ENCODE measurements around the gene AIRE.

The AIRE gene

DNA sequence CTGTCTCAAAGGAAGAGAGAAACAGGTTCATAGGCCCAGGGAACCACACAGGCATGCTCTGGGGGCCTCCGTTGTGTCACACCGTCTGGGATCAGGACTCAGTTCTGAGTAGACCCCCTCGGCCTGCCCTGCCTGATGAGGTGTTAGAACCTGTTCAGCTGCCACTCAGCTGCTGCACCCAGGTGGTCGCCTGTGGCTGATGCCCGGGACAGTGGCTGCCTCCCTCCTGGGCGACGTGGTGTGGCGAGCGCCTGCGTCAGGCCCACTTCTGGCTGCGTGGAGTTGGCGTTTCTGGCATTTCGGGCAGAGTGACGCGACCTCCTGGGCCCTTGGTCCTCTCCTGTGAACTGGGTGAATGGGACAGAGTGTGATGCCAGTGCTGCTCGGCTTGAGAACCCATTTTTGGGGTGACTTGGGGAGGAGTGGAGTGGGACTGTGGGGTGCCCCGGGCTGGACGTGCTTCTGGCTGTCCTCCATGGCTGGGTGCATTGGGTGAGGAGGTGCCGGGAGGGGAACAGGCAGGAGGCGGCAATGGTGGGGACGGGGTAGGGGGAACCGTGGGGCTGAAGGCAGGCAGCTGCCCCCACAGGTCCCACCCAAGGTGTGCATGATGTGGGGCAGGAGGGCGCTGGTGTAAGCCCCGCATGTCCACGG is 42.7 kb downstream of the AIRE start:
- H3K36me3 ChIP-seq (ENCODE audit: low read length): no peaks in the 10 kb centered on the region
- no peaks in the 10 kb centered on the region for H3F3A ChIP-seq (ENCODE audit: insufficient read depth)
- H3K9me3 ChIP-seq (ENCODE audit: insufficient read depth, low read length): no peaks in the 10 kb centered on the region
- no peaks in the 10 kb centered on the region for H4K20me1 ChIP-seq (ENCODE audit: low read depth, low read length)
- H3K9me2 ChIP-seq (replicated peaks; ENCODE audit: insufficient read depth, low read length): no peaks in the 10 kb centered on the region
- no peak overlapping the region for H3K27ac ChIP-seq (ENCODE audit: low read depth, low read length)
- no peak overlapping the region for H3K4me3 ChIP-seq (ENCODE audit: insufficient read depth, low read length, poor library complexity, severe bottlenecking)
- no peaks in the 10 kb centered on the region for H3K79me2 ChIP-seq (ENCODE audit: insufficient read depth, low read length)
- H2AFZ ChIP-seq (ENCODE audit: low read depth, low read length, severe bottlenecking): no peak overlapping the region
- no peak for TF ChIP-seq EZH2phosphoT487 (conservative IDR thresholded peaks at IDR 0.05; ENCODE audit: low read length)
- TF ChIP-seq, protein P1, sequence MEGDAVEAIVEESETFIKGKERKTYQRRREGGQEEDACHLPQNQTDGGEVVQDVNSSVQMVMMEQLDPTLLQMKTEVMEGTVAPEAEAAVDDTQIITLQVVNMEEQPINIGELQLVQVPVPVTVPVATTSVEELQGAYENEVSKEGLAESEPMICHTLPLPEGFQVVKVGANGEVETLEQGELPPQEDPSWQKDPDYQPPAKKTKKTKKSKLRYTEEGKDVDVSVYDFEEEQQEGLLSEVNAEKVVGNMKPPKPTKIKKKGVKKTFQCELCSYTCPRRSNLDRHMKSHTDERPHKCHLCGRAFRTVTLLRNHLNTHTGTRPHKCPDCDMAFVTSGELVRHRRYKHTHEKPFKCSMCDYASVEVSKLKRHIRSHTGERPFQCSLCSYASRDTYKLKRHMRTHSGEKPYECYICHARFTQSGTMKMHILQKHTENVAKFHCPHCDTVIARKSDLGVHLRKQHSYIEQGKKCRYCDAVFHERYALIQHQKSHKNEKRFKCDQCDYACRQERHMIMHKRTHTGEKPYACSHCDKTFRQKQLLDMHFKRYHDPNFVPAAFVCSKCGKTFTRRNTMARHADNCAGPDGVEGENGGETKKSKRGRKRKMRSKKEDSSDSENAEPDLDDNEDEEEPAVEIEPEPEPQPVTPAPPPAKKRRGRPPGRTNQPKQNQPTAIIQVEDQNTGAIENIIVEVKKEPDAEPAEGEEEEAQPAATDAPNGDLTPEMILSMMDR (IDR thresholded peaks at IDR 0.05; ENCODE audit: insufficient read depth, low read length, poor library complexity, severe bottlenecking): no peak
- H3K9ac ChIP-seq (ENCODE audit: low read length): no peak overlapping the region
- H3K4me2 ChIP-seq (ENCODE audit: low read depth, low read length, poor library complexity, severe bottlenecking): no peak overlapping the region
- no peaks in the 10 kb centered on the region for H3K27me3 ChIP-seq (ENCODE audit: low read length)

DNA sequence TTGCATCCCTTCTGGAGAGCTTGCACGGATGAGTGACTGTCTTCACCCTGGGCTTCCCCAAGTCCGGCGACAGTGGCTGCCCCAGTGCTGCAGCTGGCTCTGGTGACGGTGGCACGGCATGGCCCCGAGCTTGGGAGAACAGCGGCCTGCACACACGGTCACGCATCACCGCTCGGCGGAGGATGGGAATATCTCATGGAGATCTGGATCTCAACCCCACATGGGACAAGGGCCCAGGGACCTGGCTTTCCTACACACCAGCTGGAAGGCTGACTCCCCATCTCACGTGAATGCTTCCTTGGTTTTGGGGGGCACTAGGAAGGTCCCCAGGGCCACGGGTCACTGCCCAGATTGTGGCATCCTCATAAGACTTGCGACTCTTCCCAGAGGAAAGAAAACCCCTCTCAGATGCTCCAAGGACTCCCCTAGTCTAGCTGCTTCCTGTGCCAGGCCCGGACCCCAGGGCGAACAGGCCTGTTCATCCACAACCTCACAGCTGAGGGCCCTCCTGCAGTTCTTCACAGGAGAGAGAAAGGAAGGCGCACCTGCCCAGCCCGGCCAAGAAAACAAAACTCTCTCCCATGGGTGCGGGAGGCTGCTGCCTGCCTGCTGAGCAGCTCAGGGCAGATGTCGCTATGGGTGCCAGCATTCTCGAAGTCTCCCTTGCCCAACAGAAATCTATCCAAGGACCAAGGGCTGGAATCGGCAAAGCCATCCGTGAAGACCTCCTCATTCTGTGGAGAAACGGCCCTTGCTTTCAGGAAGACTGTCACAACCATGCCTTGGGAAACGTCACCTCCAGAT is 43.6 kb downstream of the AIRE start:
- no peaks in the 10 kb centered on the region for H3K9me2 ChIP-seq (replicated peaks; ENCODE audit: insufficient read depth, low read length)
- H3K79me2 ChIP-seq (ENCODE audit: insufficient read depth, low read length): no peaks in the 10 kb centered on the region
- H3F3A ChIP-seq (ENCODE audit: insufficient read depth): no peaks in the 10 kb centered on the region
- no peak overlapping the region for H3K27ac ChIP-seq (ENCODE audit: low read depth, low read length)
- no peaks in the 10 kb centered on the region for H3K9me3 ChIP-seq (ENCODE audit: insufficient read depth, low read length)
- H3K4me3 ChIP-seq (ENCODE audit: insufficient read depth, low read length, poor library complexity, severe bottlenecking): no peak overlapping the region
- no peaks in the 10 kb centered on the region for H3K27me3 ChIP-seq (ENCODE audit: low read length)
- no peak overlapping the region for H3K9ac ChIP-seq (ENCODE audit: low read length)
- no peaks in the 10 kb centered on the region for H4K20me1 ChIP-seq (ENCODE audit: low read depth, low read length)
- TF ChIP-seq EZH2phosphoT487 (conservative IDR thresholded peaks at IDR 0.05; ENCODE audit: low read length): no peak
- TF ChIP-seq, protein P1 (IDR thresholded peaks at IDR 0.05; ENCODE audit: insufficient read depth, low read length, poor library complexity, severe bottlenecking): no peak
- no peak overlapping the region for H2AFZ ChIP-seq (ENCODE audit: low read depth, low read length, severe bottlenecking)
- no peak overlapping the region for H3K4me2 ChIP-seq (ENCODE audit: low read depth, low read length, poor library complexity, severe bottlenecking)
- H3K36me3 ChIP-seq (ENCODE audit: low read length): no peaks in the 10 kb centered on the region

DNA sequence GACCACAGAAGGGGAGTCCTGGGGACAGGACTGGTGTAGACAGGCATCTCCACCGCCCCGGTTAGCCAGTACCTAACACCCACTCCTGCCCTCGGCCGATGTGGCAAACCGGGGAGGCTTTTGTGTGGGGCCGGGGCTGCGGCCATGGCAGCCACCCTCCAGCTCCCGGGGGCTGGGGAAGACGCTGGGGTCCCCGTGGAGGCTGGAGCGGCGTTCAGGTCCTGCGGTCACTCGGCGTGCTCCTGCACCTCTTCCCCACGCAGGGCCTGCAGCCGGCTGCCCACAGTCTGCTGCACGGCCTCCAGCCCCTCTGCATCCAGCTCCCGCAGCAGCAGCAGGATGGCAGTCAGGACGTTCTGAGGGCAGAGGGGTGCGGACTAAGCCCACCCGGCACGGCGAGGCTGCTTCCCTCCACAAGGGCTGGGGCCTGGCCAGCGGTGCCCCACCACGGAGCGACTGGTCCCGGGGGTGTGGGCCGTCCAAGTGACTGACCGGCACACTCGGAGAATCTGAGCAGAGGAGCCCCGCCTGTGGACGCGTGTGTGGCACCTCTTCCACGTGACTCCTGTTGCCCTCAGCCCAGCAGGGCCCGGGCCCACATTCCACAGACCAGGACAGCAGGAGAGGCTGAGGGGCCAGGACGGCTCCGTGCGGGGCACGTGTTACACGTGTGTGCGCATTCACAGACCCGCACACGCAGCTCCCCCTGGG is 44.5 kb downstream of the AIRE start:
- no peak for TF ChIP-seq EZH2phosphoT487 (conservative IDR thresholded peaks at IDR 0.05; ENCODE audit: low read length)
- TF ChIP-seq, protein P1 (IDR thresholded peaks at IDR 0.05; ENCODE audit: insufficient read depth, low read length, poor library complexity, severe bottlenecking): no peak
- H3K27ac ChIP-seq (ENCODE audit: low read depth, low read length): no peak overlapping the region

More for the DNA sequence above, 44.5 kb downstream of the AIRE start:
- Histone ChIP-seq H2AFZ (ENCODE audit: low read depth, low read length, severe bottlenecking) (no peak overlapping the region), H3K27me3 (ENCODE audit: low read length) (no peaks in the 10 kb centered on the region), H3K4me3 (ENCODE audit: insufficient read depth, low read length, poor library complexity, severe bottlenecking) (no peak overlapping the region), H3K79me2 (ENCODE audit: insufficient read depth, low read length) (no peaks in the 10 kb centered on the region), H3K9me3 (ENCODE audit: insufficient read depth, low read length) (no peaks in the 10 kb centered on the region), H3K9ac (ENCODE audit: low read length) (no peak overlapping the region), H3F3A (ENCODE audit: insufficient read depth) (no peaks in the 10 kb centered on the region), H4K20me1 (ENCODE audit: low read depth, low read length) (no peaks in the 10 kb centered on the region), H3K36me3 (ENCODE audit: low read length) (no peaks in the 10 kb centered on the region), H3K9me2 (replicated peaks; ENCODE audit: insufficient read depth, low read length) (no peaks in the 10 kb centered on the region), H3K4me2 (ENCODE audit: low read depth, low read length, poor library complexity, severe bottlenecking) (no peak overlapping the region)

Data from SU-DHL-6 (cell line).